Fibroblast of lung (primary cell): Measurements from ENCODE around the gene ARHGAP42. TPM values are rescaled to one million over a fixed set of nuclear protein-coding genes. Genes with fewer than 3 reads are reported as not detected.
A peak's percentile ranks its signal among the peaks of the same experiment; 100 is the strongest.

Experiments
- DNase-seq, 2 donors: peaks; one replicate each; pipeline versions ENCODE4 v3.0.0 to v3.0.0-alpha.2; 2010; ENCODE audit warnings: low read depth in 2 of 2
- H2AFZ ChIP-seq: 2 replicates; pipeline ENCODE4 v1.5.1; 2012; ENCODE audit warnings: low read length, control low read depth, inconsistent platforms
- H3K27ac ChIP-seq: 2 replicates; pipeline ENCODE4 v1.5.1; 2011; ENCODE audit warnings: low read length, control low read depth; ENCODE audit not compliant: insufficient read depth
- H3K27me3 ChIP-seq: 2 replicates; pipeline ENCODE4 v1.5.1; 2011; ENCODE audit warnings: mild to moderate bottlenecking, low read length; ENCODE audit not compliant: control insufficient read depth, insufficient read depth
- H3K36me3 ChIP-seq: 2 replicates; pipeline ENCODE4 v1.5.1; 2011; ENCODE audit warnings: low read length; ENCODE audit not compliant: control insufficient read depth, insufficient read depth
- H3K4me1 ChIP-seq: 2 replicates; pipeline ENCODE4 v1.5.1; 2011; ENCODE audit warnings: low read length; ENCODE audit not compliant: control insufficient read depth, insufficient read depth; ENCODE audit errors: extremely low read depth
- H3K4me2 ChIP-seq: 2 replicates; pipeline ENCODE4 v1.5.1; 2011; ENCODE audit warnings: low read length, control low read depth; ENCODE audit not compliant: insufficient read depth; ENCODE audit errors: extremely low read depth
- H3K4me3 ChIP-seq, 4 experiments: fragments of 200-600 bp in 1 of 4; sonication (generic) in 1 of 4; replicated peaks in 1 of 4; 2 replicates each; pipeline ENCODE4 v1.5.1; 2011 to 2016; ENCODE audit warnings: low read length in 4 of 4, low read depth in 3 of 4, mild to moderate bottlenecking in 3 of 4, control low read depth in 2 of 4, inconsistent platforms in 1 of 4, mixed read lengths in 1 of 4; ENCODE audit not compliant: insufficient read depth in 1 of 4; ENCODE audit errors: control extremely low read depth in 1 of 4
- H3K79me2 ChIP-seq: 2 replicates; pipeline ENCODE4 v1.5.1; 2012; ENCODE audit warnings: mild to moderate bottlenecking, low read length, inconsistent platforms; ENCODE audit not compliant: control insufficient read depth, insufficient read depth
- H3K9ac ChIP-seq: 2 replicates; pipeline ENCODE4 v1.5.1; 2011; ENCODE audit warnings: mild to moderate bottlenecking, low read length, control low read depth; ENCODE audit not compliant: insufficient read depth
- H3K9me3 ChIP-seq: 2 replicates; pipeline ENCODE4 v1.5.1; 2012; ENCODE audit warnings: low read depth, low read length; ENCODE audit not compliant: control insufficient read depth, insufficient read depth
- H4K20me1 ChIP-seq: 2 replicates; pipeline ENCODE4 v1.5.1; 2011; ENCODE audit warnings: low read length; ENCODE audit not compliant: control insufficient read depth, insufficient read depth; ENCODE audit errors: extremely low read depth
- EZH2 ChIP-seq: IDR thresholded peaks from 2 replicates; pipeline ENCODE4 v1.5.1; 2012; ENCODE audit warnings: low read length, control low read depth, mild to moderate bottlenecking; ENCODE audit errors: missing control alignments
- polyA plus RNA-seq, 2 donors: library from polyadenylated mRNA; depleted of rRNA in 1 of 2; stranded (reverse) in 1 of 2; unstranded in 1 of 2; fragments of >200 nt; gene quantifications; 2 replicates each; pipeline ENCODE4 v1.2.1, GENCODE V29; 2011 to 2012; ENCODE audit warnings: missing spikeins in 1 of 2
- total RNA-seq: library from RNA; depleted of rRNA; stranded (reverse); fragments of >200 nt; gene quantifications from 2 replicates; pipeline ENCODE4 v1.2.1, GENCODE V29; 2014
- TF ChIP-seq, protein P1 (sequence below), 2 donors: IDR thresholded peaks in 1 of 2; conservative IDR thresholded peaks in 1 of 2; 1 replicate in 1 of 2; 2 replicates in 1 of 2; pipeline ENCODE4 v1.5.1; 2011 to 2012; ENCODE audit warnings: low read length in 2 of 2, control low read depth in 1 of 2, inconsistent platforms in 1 of 2, low read depth in 1 of 2, mild to moderate bottlenecking in 1 of 2

The ARHGAP42 gene
- total and polyA plus RNA-seq, 2 donors (not counting 1 experiment from before 2014, with no cell fraction given), result 8.0 to 13.4 TPM

DNA sequence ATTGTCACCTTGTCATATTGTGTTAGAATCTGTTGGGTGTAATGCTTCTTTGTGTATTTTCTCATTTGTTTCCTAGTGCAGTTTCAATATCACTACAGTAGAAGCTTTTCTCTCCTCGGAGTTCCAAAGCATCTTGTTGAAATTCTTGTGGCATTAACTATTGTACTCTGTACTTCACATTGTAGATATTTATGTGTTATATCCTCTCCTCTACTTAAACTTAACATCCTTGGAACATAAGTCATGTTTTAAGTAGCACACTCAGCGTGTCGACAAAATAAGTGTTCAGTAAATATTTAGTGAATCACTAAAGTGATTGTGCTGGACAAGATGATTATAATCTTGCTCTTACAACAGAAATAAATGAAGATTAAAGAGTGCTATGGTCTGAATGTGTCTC is 201.7 kb downstream of the ARHGAP42 start:
- Histone ChIP-seq H3K4me2 (no peak overlapping the region), H3K36me3 (no peaks in the 10 kb centered on the region), H3K4me1 (no peaks in the 10 kb centered on the region), H3K9ac (no peak overlapping the region), H2AFZ (no peak overlapping the region), H4K20me1 (no peaks in the 10 kb centered on the region), H3K4me3 (no peak overlapping the region), H3K27ac (no peak overlapping the region), H3K9me3 (no peaks in the 10 kb centered on the region), H3K27me3 (no peaks in the 10 kb centered on the region), H3K79me2 (no peaks in the 10 kb centered on the region)
- TF ChIP-seq, protein P1, sequence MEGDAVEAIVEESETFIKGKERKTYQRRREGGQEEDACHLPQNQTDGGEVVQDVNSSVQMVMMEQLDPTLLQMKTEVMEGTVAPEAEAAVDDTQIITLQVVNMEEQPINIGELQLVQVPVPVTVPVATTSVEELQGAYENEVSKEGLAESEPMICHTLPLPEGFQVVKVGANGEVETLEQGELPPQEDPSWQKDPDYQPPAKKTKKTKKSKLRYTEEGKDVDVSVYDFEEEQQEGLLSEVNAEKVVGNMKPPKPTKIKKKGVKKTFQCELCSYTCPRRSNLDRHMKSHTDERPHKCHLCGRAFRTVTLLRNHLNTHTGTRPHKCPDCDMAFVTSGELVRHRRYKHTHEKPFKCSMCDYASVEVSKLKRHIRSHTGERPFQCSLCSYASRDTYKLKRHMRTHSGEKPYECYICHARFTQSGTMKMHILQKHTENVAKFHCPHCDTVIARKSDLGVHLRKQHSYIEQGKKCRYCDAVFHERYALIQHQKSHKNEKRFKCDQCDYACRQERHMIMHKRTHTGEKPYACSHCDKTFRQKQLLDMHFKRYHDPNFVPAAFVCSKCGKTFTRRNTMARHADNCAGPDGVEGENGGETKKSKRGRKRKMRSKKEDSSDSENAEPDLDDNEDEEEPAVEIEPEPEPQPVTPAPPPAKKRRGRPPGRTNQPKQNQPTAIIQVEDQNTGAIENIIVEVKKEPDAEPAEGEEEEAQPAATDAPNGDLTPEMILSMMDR (conservative IDR thresholded peaks at IDR 0.05 in 1 of 2, IDR thresholded peaks at IDR 0.05 in 1 of 2; ENCODE audit: low read depth in 1 of 2, low read length in 2 of 2), result no peak
- TF ChIP-seq EZH2, result no peak
- DNase-seq, result peak in 1 of 2 donors; percentile 74

DNA sequence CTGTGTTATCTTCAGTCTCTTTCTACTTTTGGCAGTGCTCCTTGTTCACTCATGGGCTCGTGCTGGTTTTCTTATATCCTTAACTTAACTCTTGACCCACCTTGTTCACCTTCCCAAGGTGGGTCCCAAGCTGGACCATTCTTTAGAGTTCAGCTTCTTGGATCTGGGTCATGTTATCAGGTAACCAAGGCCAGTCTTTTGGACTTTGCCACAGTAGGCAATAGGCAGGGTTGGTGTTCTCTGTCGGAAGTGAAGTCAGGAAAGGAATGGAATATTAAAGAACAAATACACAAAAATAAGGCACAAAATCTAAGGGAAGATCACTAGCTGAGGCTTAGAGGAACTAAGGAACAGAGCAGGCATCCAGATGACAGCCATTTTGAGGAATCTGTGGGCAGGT is 202.7 kb downstream of the ARHGAP42 start:
- Histone ChIP-seq H3K27ac (no peak overlapping the region), H3K27me3 (no peaks in the 10 kb centered on the region), H3K36me3 (no peaks in the 10 kb centered on the region)

DNA sequence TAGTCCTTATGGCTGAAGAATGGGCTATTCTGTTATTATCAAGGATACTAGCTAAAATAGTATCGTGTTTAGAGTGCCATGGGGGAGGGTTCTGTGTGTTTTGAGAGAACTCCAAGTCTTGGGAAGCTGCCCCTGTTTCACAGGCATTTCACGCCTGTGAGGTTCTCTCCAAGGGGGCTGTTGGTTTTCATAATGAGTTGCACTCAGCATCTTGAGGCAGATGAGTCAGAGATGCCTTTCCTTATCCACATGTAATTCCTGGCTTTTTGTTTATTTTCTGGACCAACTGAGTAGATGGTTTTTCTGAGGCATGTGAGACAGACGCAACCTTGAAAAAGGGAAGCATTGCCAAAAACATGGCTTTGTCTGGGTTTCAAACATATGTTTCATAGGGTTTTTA is 203.7 kb downstream of the ARHGAP42 start:
- peak; percentile 98 to 99 for DNase-seq
- H3K27me3 ChIP-seq, result no peaks in the 10 kb centered on the region
- no peak overlapping the region for H3K9ac ChIP-seq
- H3K27ac ChIP-seq, result peak overlapping the region; percentile 18
- no peaks in the 10 kb centered on the region for H3K4me1 ChIP-seq
- no peak overlapping the region for H3K4me2 ChIP-seq
- H3K4me3 ChIP-seq, result no peak overlapping the region
- H4K20me1 ChIP-seq, result no peaks in the 10 kb centered on the region
- no peaks in the 10 kb centered on the region for H3K79me2 ChIP-seq
- H3K36me3 ChIP-seq, result no peaks in the 10 kb centered on the region
- no peak overlapping the region for H2AFZ ChIP-seq
- TF ChIP-seq, protein P1 (conservative IDR thresholded peaks at IDR 0.05 in 1 of 2, IDR thresholded peaks at IDR 0.05 in 1 of 2; ENCODE audit: low read depth in 1 of 2, low read length in 2 of 2), result no peak
- no peak for TF ChIP-seq EZH2
- no peaks in the 10 kb centered on the region for H3K9me3 ChIP-seq

More for the DNA sequence above, 202.7 kb downstream of the ARHGAP42 start:
- Histone ChIP-seq H3K9me3 (no peaks in the 10 kb centered on the region), H3K79me2 (no peaks in the 10 kb centered on the region), H3K4me1 (no peaks in the 10 kb centered on the region), H2AFZ (no peak overlapping the region), H3K9ac (no peak overlapping the region), H3K4me2 (no peak overlapping the region), H4K20me1 (no peaks in the 10 kb centered on the region), H3K4me3 (no peak overlapping the region)
- no peak for DNase-seq
- TF ChIP-seq, protein P1 (conservative IDR thresholded peaks at IDR 0.05 in 1 of 2, IDR thresholded peaks at IDR 0.05 in 1 of 2; ENCODE audit: low read depth in 1 of 2, low read length in 2 of 2), result no peak
- TF ChIP-seq EZH2, result no peak
